GM12878 (cell line): ENCODE results near the gene ZDHHC9. TPM values are rescaled to one million over a fixed set of nuclear protein-coding genes. Genes with fewer than 3 reads are reported as not detected.
A peak's percentile ranks its signal among the peaks of the same experiment; 100 is the strongest.

Source experiments
- ATAC-seq: fragments of 200-7000 bp; cut with Tn5 transposase; 3 replicates; pipeline ENCODE4 v1.9.1; 2020; ENCODE audit warnings: mild to moderate bottlenecking, moderate library complexity
- BruUV-seq: library from RNA; stranded (reverse); fragments of 400-500 nt; replicated peaks from 2 replicates; lab custom pipeline; 2021; lab: Mats Ljungman, UMichigan
- CTCF ChIA-PET: fragments of 300-600 bp; sonication (Branson Sonifier 250); formaldehyde crosslinking; extraction: SDS; loops from one replicate; lab custom pipeline; 2021; ENCODE audit warnings: inconsistent platforms; lab: Yijun Ruan, JAX
- POLR2A ChIA-PET: fragments of 350-600 bp; formaldehyde crosslinking; extraction: SDS; loops from one replicate; lab custom pipeline; 2021; ENCODE audit warnings: inconsistent platforms; lab: Charles Lee
- RAD21 ChIA-PET: fragments of 300-600 bp; sonication (Branson Sonifier 250); formaldehyde crosslinking; loops from one replicate; lab custom pipeline; 2023; ENCODE audit warnings: antibody characterized with exemption; ENCODE audit not compliant: unreplicated experiment; lab: Charles Lee
- SMC1A ChIA-PET: fragments of 300-600 bp; sonication (Branson Sonifier 250); formaldehyde crosslinking; loops from one replicate; lab custom pipeline; 2023; ENCODE audit not compliant: unreplicated experiment, uncharacterized antibody; lab: Charles Lee
- DNase-seq: peaks from one replicate; pipeline ENCODE4 v3.0.0-alpha.2; 2011; ENCODE audit warnings: low read depth, low spot score
- FAIRE-seq: peaks from 3 replicates; lab custom pipeline; 2011; peaks lifted over from hg19 to GRCh38; lab: Jason Lieb, UNC
- H2AFZ ChIP-seq: 2 replicates; pipeline ENCODE4 v1.6.0; 2011; ENCODE audit warnings: low read depth, low read length, control low read depth; ENCODE audit not compliant: control insufficient read depth
- H3K27ac ChIP-seq: 2 replicates; pipeline ENCODE4 v1.5.1; 2011; ENCODE audit warnings: control low read depth; ENCODE audit not compliant: control insufficient read depth, insufficient read depth
- H3K27me3 ChIP-seq, 2 experiments: replicated peaks in 1 of 2; 2 replicates each; pipeline versions ENCODE4 v1.6.0 to v1.6.1; 2011; ENCODE audit warnings: low read length in 1 of 2; ENCODE audit not compliant: control insufficient read depth in 2 of 2, insufficient read depth in 2 of 2
- H3K36me3 ChIP-seq, 2 experiments: 2 replicates each; pipeline ENCODE4 v1.5.1; 2011; ENCODE audit warnings: low read length in 1 of 2; ENCODE audit not compliant: control insufficient read depth in 2 of 2, insufficient read depth in 2 of 2
- H3K4me1 ChIP-seq: 2 replicates; pipeline ENCODE4 v1.6.1; 2011; ENCODE audit warnings: mild to moderate bottlenecking, low read length, moderate library complexity, mixed read lengths; ENCODE audit not compliant: control insufficient read depth, insufficient read depth
- H3K4me2 ChIP-seq: 2 replicates; pipeline ENCODE4 v1.6.0; 2011; ENCODE audit warnings: control low read depth; ENCODE audit not compliant: control insufficient read depth, insufficient read depth
- H3K4me3 ChIP-seq: fragments of 200-600 bp; sonication (generic); 2 replicates; pipeline ENCODE4 v1.5.1; 2016
- H3K79me2 ChIP-seq: 2 replicates; pipeline ENCODE4 v1.6.0; 2011; ENCODE audit warnings: low read length; ENCODE audit not compliant: control insufficient read depth, insufficient read depth
- H3K9ac ChIP-seq: 2 replicates; pipeline ENCODE4 v1.8.0; 2011; ENCODE audit warnings: low read length, control low read depth, mixed read lengths; ENCODE audit not compliant: control insufficient read depth, insufficient read depth
- H3K9me3 ChIP-seq: replicated peaks from 3 replicates; pipeline ENCODE4 v1.5.1; 2011; ENCODE audit warnings: mild to moderate bottlenecking, low read length; ENCODE audit not compliant: control insufficient read depth, insufficient read depth
- H4K20me1 ChIP-seq: 2 replicates; pipeline ENCODE4 v1.6.0; 2011; ENCODE audit not compliant: control insufficient read depth, insufficient read depth
- CTCF ChIP-seq, 3 experiments: IDR thresholded peaks in 2 of 3; conservative IDR thresholded peaks in 1 of 3; 2 replicates each; pipeline ENCODE4 v1.5.1; 2011; ENCODE audit warnings: low read depth in 3 of 3, low read length in 3 of 3, mild to moderate bottlenecking in 3 of 3, control low read depth in 2 of 3, moderate library complexity in 2 of 3, inconsistent platforms in 1 of 3, mixed read lengths in 1 of 3; ENCODE audit not compliant: control insufficient read depth in 2 of 3, insufficient read depth in 1 of 3; ENCODE audit errors: extremely low read depth in 1 of 3
- RAD21 ChIP-seq: IDR thresholded peaks from 2 replicates; pipeline ENCODE4 v1.6.1; 2011; ENCODE audit warnings: mild to moderate bottlenecking, low read depth, low read length, moderate library complexity; ENCODE audit not compliant: insufficient read depth
- RBBP5 ChIP-seq: fragments of 200-600 bp; sonication (generic); conservative IDR thresholded peaks from 2 replicates; pipeline ENCODE4 v1.6.1; 2016
- SMC3 ChIP-seq: IDR thresholded peaks from 2 replicates; pipeline ENCODE4 v1.6.1; 2011; ENCODE audit warnings: low read length, improper control_type of control experiment, borderline replicate concordance
- WGBS: methylation state at CpG from one replicate; pipeline ENCODE4 v1.1.6; 2016; ENCODE audit warnings: low lambda C conversion rate; ENCODE audit not compliant: insufficient replicate concordance, insufficient coverage; ENCODE audit errors: missing lambda C conversion rate; 5-methylcytosine and 5-hydroxymethylcytosine counted together
- in situ Hi-C: fragments of 300-500 bp; cut with MboI; formaldehyde crosslinking; loops from 9 replicates; pipeline ENCODE4 v1.14.3; 2018; ENCODE audit warnings: mixed read lengths
- intact Hi-C: fragments of 100-400 bp; cut with micrococcal nuclease; formaldehyde crosslinking; loops from one replicate; pipeline ENCODE4 v1.14.2; 2022; ENCODE audit not compliant: unreplicated experiment
- polyA plus RNA-seq, 11 experiments: library from polyadenylated mRNA; depleted of rRNA in 4 of 11; unstranded in 6 of 11; stranded (reverse) in 5 of 11; fragments of >200 nt; fragmentation: Nextera tagmentation in 4 of 11; fragmentation: Illumina TruSeq in 1 of 11; extraction: Ambion mirVana in 4 of 11; extraction: Trizol in 1 of 11; gene quantifications; 1 replicate in 1 of 11; 2 replicates in 10 of 11; pipeline versions ENCODE4 v1.2.1 to v1.2.3, GENCODE V29; 2011 to 2016; ENCODE audit warnings: inconsistent platforms in 2 of 11, missing spikeins in 2 of 11, low read depth in 1 of 11
- small RNA-seq: library from RNA; depleted of rRNA; stranded (forward); fragments of <200 nt; gene quantifications from one replicate; pipeline ENCODE3, GENCODE V24; 2014
- total RNA-seq, 4 experiments: library from RNA; depleted of rRNA in 3 of 4; stranded (reverse); fragments of >200 nt in 3 of 4; fragmentation: Illumina TruSeq in 1 of 4; extraction: Trizol in 1 of 4; gene quantifications; 2 replicates each; pipeline versions ENCODE4 v1.2.1 to v1.2.3, GENCODE V29; 2013 to 2021

The ZDHHC9 gene
- total and polyA plus RNA-seq, 10 of the 15 experiments (the other 5 are each of a cell fraction or from before 2014, with no cell fraction given): 1.8 to 13.0 (median 5.4) TPM

GRCh38 chrX:129754056-129755024 lies 89.3 kb downstream of the ZDHHC9 start:
- no peaks in the 10 kb centered on the region for H3K36me3 ChIP-seq
- H4K20me1 ChIP-seq: no peaks in the 10 kb centered on the region
- H3K9ac ChIP-seq: no peak overlapping the region
- H3K79me2 ChIP-seq: no peaks in the 10 kb centered on the region
- intact Hi-C loops (no loop called here), in situ Hi-C loops (no loop called here)
- no TSS peak for BruUV-seq
- ATAC-seq (no peak), DNase-seq (no peak), FAIRE-seq (no peak)
- TF ChIP-seq RAD21: peak; percentile 59
- TF ChIP-seq RBBP5: no peak
- TF ChIP-seq SMC3: peak; percentile 36; the same call in 1 of the 2 replicates
- peak; percentile 31 to 60 (median 56); a peak in 5 of 6 replicates for TF ChIP-seq CTCF (IDR thresholded peaks at IDR 0.05 in 2 of 3, conservative IDR thresholded peaks at IDR 0.05 in 1 of 3; ENCODE audit: control insufficient read depth in 2 of 3, extremely low read depth in 1 of 3, insufficient read depth in 1 of 3, low read depth in 3 of 3, low read length in 3 of 3)
- no peak overlapping the region for H3K27ac ChIP-seq
- POLR2A ChIA-PET: no interaction called here
- H3K4me1 ChIP-seq: peaks cover 19% of the 10 kb centered on the region
- no peaks in the 10 kb centered on the region for H3K9me3 ChIP-seq
- WGBS: 26% methylated on average over 22 of the region's 22 CpGs
- H3K4me3 ChIP-seq: no peak overlapping the region
- H3K27me3 ChIP-seq: no peaks in the 10 kb centered on the region
- CTCF ChIA-PET: interaction anchor here (0.7 to 6.9 kb wide), 17 partner anchors 8 to 273 kb away, joined by 3 to 80 read pairs (median 5); partner anchors contain the start of gene XPNPEP2
- H3K4me2 ChIP-seq: no peak overlapping the region
- no peak overlapping the region for H2AFZ ChIP-seq
- SMC1A ChIA-PET: interaction anchor here (2.6 to 5.8 kb wide), 3 partner anchors 15 to 69 kb away, joined by 16 to 57 read pairs (median 27); no protein-coding TSS in a partner anchor
- RAD21 ChIA-PET: interaction anchor here (0.6 to 5.6 kb wide), 5 partner anchors 27 to 69 kb away, joined by 3 to 65 read pairs (median 11); partner anchors contain the start of gene SASH3

Small RNA genes lying within 50 kb of the gene (small RNA-seq; reads per million reads assigned to genes)
- not detected for gene RF00017

Other genes starting within 250 kb of the ZDHHC9 start
- gene APLN, start 188.9 kb downstream of the ZDHHC9 start, total RNA-seq (2014; rRNA removed): not detected in 2 replicates
- not detected in 2 replicates for gene APLN, start 188.9 kb downstream of the ZDHHC9 start, total RNA-seq (2014; rRNA removed; fragmentation: Illumina TruSeq; extraction: Trizol)
- not detected in 2 replicates for gene APLN, start 188.9 kb downstream of the ZDHHC9 start, total RNA-seq (2021)
- gene APLN, start 188.9 kb downstream of the ZDHHC9 start, polyA plus RNA-seq (2011; rRNA removed): 0.31 and 0.33 TPM in 2 replicates
- not detected in 2 replicates for gene APLN, start 188.9 kb downstream of the ZDHHC9 start, polyA plus RNA-seq (2014; fragmentation: Illumina TruSeq; extraction: Trizol)
- not detected for gene APLN, start 188.9 kb downstream of the ZDHHC9 start, polyA plus RNA-seq (2014; fragmentation: Nextera tagmentation; extraction: Ambion mirVana)
- not detected in 2 replicates for gene APLN, start 188.9 kb downstream of the ZDHHC9 start, polyA plus RNA-seq (2014; rRNA removed)
- gene APLN, start 188.9 kb downstream of the ZDHHC9 start, polyA plus RNA-seq (2016; fragmentation: Nextera tagmentation; extraction: Ambion mirVana): not detected
- 0.17 and 0.27 TPM in 2 replicates for gene XPNPEP2, start 104.9 kb downstream of the ZDHHC9 start, total RNA-seq (2014; rRNA removed)
- gene XPNPEP2, start 104.9 kb downstream of the ZDHHC9 start, total RNA-seq (2014; rRNA removed; fragmentation: Illumina TruSeq; extraction: Trizol): 0.13 and 0.14 TPM in 2 replicates
- gene XPNPEP2, start 104.9 kb downstream of the ZDHHC9 start, total RNA-seq (2021): 0.21 and 0.27 TPM in 2 replicates
- gene XPNPEP2, start 104.9 kb downstream of the ZDHHC9 start, polyA plus RNA-seq (2011; rRNA removed): 0.04 TPM in 2 replicates
- 0.21 and 0.32 TPM in 2 replicates for gene XPNPEP2, start 104.9 kb downstream of the ZDHHC9 start, polyA plus RNA-seq (2014; fragmentation: Illumina TruSeq; extraction: Trizol)
- under 1 TPM; 0.08 to 0.26 TPM for gene XPNPEP2, start 104.9 kb downstream of the ZDHHC9 start, polyA plus RNA-seq (2014; fragmentation: Nextera tagmentation; extraction: Ambion mirVana)
- 0.24 and 0.37 TPM in 2 replicates for gene XPNPEP2, start 104.9 kb downstream of the ZDHHC9 start, polyA plus RNA-seq (2014; rRNA removed)
- gene XPNPEP2, start 104.9 kb downstream of the ZDHHC9 start, polyA plus RNA-seq (2016; fragmentation: Nextera tagmentation; extraction: Ambion mirVana): under 1 TPM; 0.05 to 0.06 TPM
- 198 and 231 TPM in 2 replicates for gene SASH3, start 63.9 kb downstream of the ZDHHC9 start, total RNA-seq (2014; rRNA removed)
- gene SASH3, start 63.9 kb downstream of the ZDHHC9 start, total RNA-seq (2014; rRNA removed; fragmentation: Illumina TruSeq; extraction: Trizol): 123 and 130 TPM in 2 replicates
- 183 and 191 TPM in 2 replicates for gene SASH3, start 63.9 kb downstream of the ZDHHC9 start, total RNA-seq (2021)
- 159 and 233 TPM in 2 replicates for gene SASH3, start 63.9 kb downstream of the ZDHHC9 start, polyA plus RNA-seq (2011; rRNA removed)
- 122 and 155 TPM in 2 replicates for gene SASH3, start 63.9 kb downstream of the ZDHHC9 start, polyA plus RNA-seq (2014; fragmentation: Illumina TruSeq; extraction: Trizol)
- 10 to 100 TPM; 23.1 to 39.1 TPM for gene SASH3, start 63.9 kb downstream of the ZDHHC9 start, polyA plus RNA-seq (2014; fragmentation: Nextera tagmentation; extraction: Ambion mirVana)
- 192 and 204 TPM in 2 replicates for gene SASH3, start 63.9 kb downstream of the ZDHHC9 start, polyA plus RNA-seq (2014; rRNA removed)
- 100 to 1,000 TPM; 148 to 164 TPM for gene SASH3, start 63.9 kb downstream of the ZDHHC9 start, polyA plus RNA-seq (2016; fragmentation: Nextera tagmentation; extraction: Ambion mirVana)
- 25.9 and 28.4 TPM in 2 replicates for gene UTP14A, start 62.3 kb upstream of the ZDHHC9 start, total RNA-seq (2014; rRNA removed)
- gene UTP14A, start 62.3 kb upstream of the ZDHHC9 start, total RNA-seq (2014; rRNA removed; fragmentation: Illumina TruSeq; extraction: Trizol): 44.7 and 46.7 TPM in 2 replicates
- 31.5 and 32.5 TPM in 2 replicates for gene UTP14A, start 62.3 kb upstream of the ZDHHC9 start, total RNA-seq (2021)
- 23.2 and 29.7 TPM in 2 replicates for gene UTP14A, start 62.3 kb upstream of the ZDHHC9 start, polyA plus RNA-seq (2011; rRNA removed)
- gene UTP14A, start 62.3 kb upstream of the ZDHHC9 start, polyA plus RNA-seq (2014; fragmentation: Illumina TruSeq; extraction: Trizol): 45.6 and 49.8 TPM in 2 replicates
- gene UTP14A, start 62.3 kb upstream of the ZDHHC9 start, polyA plus RNA-seq (2014; fragmentation: Nextera tagmentation; extraction: Ambion mirVana): 10 to 100 TPM; 16.9 to 25.4 TPM
- 26.4 and 30.4 TPM in 2 replicates for gene UTP14A, start 62.3 kb upstream of the ZDHHC9 start, polyA plus RNA-seq (2014; rRNA removed)
- gene UTP14A, start 62.3 kb upstream of the ZDHHC9 start, polyA plus RNA-seq (2016; fragmentation: Nextera tagmentation; extraction: Ambion mirVana): 10 to 100 TPM; 32.5 to 32.8 TPM
- gene BCORL1, start 138.7 kb upstream of the ZDHHC9 start, total RNA-seq (2014; rRNA removed): 0.51 and 0.76 TPM in 2 replicates
- gene BCORL1, start 138.7 kb upstream of the ZDHHC9 start, total RNA-seq (2014; rRNA removed; fragmentation: Illumina TruSeq; extraction: Trizol): 0.63 and 0.64 TPM in 2 replicates
- gene BCORL1, start 138.7 kb upstream of the ZDHHC9 start, total RNA-seq (2021): 6.1 and 7.2 TPM in 2 replicates
- gene BCORL1, start 138.7 kb upstream of the ZDHHC9 start, polyA plus RNA-seq (2011; rRNA removed): 0.14 and 0.27 TPM in 2 replicates
- gene BCORL1, start 138.7 kb upstream of the ZDHHC9 start, polyA plus RNA-seq (2014; fragmentation: Illumina TruSeq; extraction: Trizol): 2.3 and 2.9 TPM in 2 replicates
- under 1 TPM; 0.16 to 0.22 TPM for gene BCORL1, start 138.7 kb upstream of the ZDHHC9 start, polyA plus RNA-seq (2014; fragmentation: Nextera tagmentation; extraction: Ambion mirVana)
- gene BCORL1, start 138.7 kb upstream of the ZDHHC9 start, polyA plus RNA-seq (2014; rRNA removed): 1.3 and 1.6 TPM in 2 replicates
- gene BCORL1, start 138.7 kb upstream of the ZDHHC9 start, polyA plus RNA-seq (2016; fragmentation: Nextera tagmentation; extraction: Ambion mirVana): 1 to 10 TPM; 1.4 to 1.7 TPM